DOHH2 (cell line): ENCODE results near the gene HSF2BP.
"Not testable (repeated sequence)": the region's sequence is repeated elsewhere in the genome, so short reads cannot be mapped to it uniquely, and the experiment has no call there.

Experiments used
- CTCF ChIP-seq: fragments of 200-600 bp; sonication (generic); IDR thresholded peaks from one replicate; pipeline ENCODE4 v1.5.1; 2014; ENCODE audit warnings: antibody characterized with exemption, mild to moderate bottlenecking, low read depth, low read length; ENCODE audit not compliant: poor library complexity, severe bottlenecking
- EZH2phosphoT487 ChIP-seq: fragments of 200-600 bp; sonication (generic); IDR thresholded peaks from 2 replicates; pipeline ENCODE4 v1.6.1; 2017; ENCODE audit warnings: borderline replicate concordance, mild to moderate bottlenecking, antibody characterized with exemption, low read length, moderate library complexity, mixed read lengths

GRCh38 chr21:43540561-43540960, 118.7 kb downstream of the HSF2BP start:
- not testable (repeated sequence) for TF ChIP-seq CTCF, EZH2phosphoT487
